Amniotic epithelial cell (primary cell): ENCODE results near the gene TNFSF13B.
A peak's percentile ranks its signal among the peaks of the same experiment; 100 is the strongest.
"Not testable (repeated sequence)": the region's sequence is repeated elsewhere in the genome, so short reads cannot be mapped to it uniquely, and the experiment has no call there.

Experiments used
- DNase-seq: peaks from one replicate; pipeline ENCODE4 v3.0.0-alpha.2; 2010; ENCODE audit warnings: low read depth

The TNFSF13B gene

GRCh38 chr13:108269601-108270328, at the start of gene TNFSF13B:
TNFSF13B (plus strand) TSS chr13:108269718; CDS start chr13:108269896, 178 bp downstream.
- DNase-seq = peak; percentile 69

- DNase-seq = no peak
Observed at GRCh38 chr13:108220041-108220440, 49.5 kb upstream of the TNFSF13B start.

GRCh38 chr13:108223687-108224503, 45.6 kb upstream of the TNFSF13B start:
- DNase-seq = no peak

- DNase-seq = peak; percentile 48
Observed at GRCh38 chr13:108225440-108225839, 44.1 kb upstream of the TNFSF13B start.

- DNase-seq = no peak
Observed at GRCh38 chr13:108226184-108226583, 43.3 kb upstream of the TNFSF13B start.

- DNase-seq = peak; percentile 33
Observed at GRCh38 chr13:108227651-108228272, 41.8 kb upstream of the TNFSF13B start.

GRCh38 chr13:108230377-108230776, 39.1 kb upstream of the TNFSF13B start:
- DNase-seq = no peak

- DNase-seq = no peak
Observed at GRCh38 chr13:108249150-108249549, 20.4 kb upstream of the TNFSF13B start.

- DNase-seq = no peak
Observed at GRCh38 chr13:108257248-108257647, 12.3 kb upstream of the TNFSF13B start.

GRCh38 chr13:108263621-108264355, 5.7 kb upstream of the TNFSF13B start:
- no peak for DNase-seq

GRCh38 chr13:108266321-108266990, 3.1 kb upstream of the TNFSF13B start:
- no peak for DNase-seq

GRCh38 chr13:108267347-108267746, 2.2 kb upstream of the TNFSF13B start:
- DNase-seq = no peak

- not testable (repeated sequence) for DNase-seq
Observed at GRCh38 chr13:108267855-108268254, 1.7 kb upstream of the TNFSF13B start.

GRCh38 chr13:108268466-108269112, 929 bp upstream of the TNFSF13B start:
- DNase-seq = no peak

- peak; percentile 32 for DNase-seq
Observed at GRCh38 chr13:108270442-108270841, 924 bp downstream of the TNFSF13B start.

GRCh38 chr13:108272333-108272732, 2.8 kb downstream of the TNFSF13B start:
- no peak for DNase-seq

- DNase-seq = no peak
Observed at GRCh38 chr13:108273429-108274118, 4.1 kb downstream of the TNFSF13B start.

- DNase-seq = no peak
Observed at GRCh38 chr13:108274718-108275117, 5.2 kb downstream of the TNFSF13B start.

GRCh38 chr13:108276060-108276459, 6.5 kb downstream of the TNFSF13B start:
- peak; percentile 20 for DNase-seq

- DNase-seq = no peak
Observed at GRCh38 chr13:108278466-108278865, 8.9 kb downstream of the TNFSF13B start.
